HCT116 (cell line): ENCODE data around the gene SPIRE2. TPM values are rescaled to one million over a fixed set of nuclear protein-coding genes. Genes with fewer than 3 reads are reported as not detected.

Experiments
- ATAC-seq: fragments of 200-7000 bp; cut with Tn5 transposase; 2 replicates; pipeline ENCODE4 v1.9.1; 2020; ENCODE audit warnings: mild to moderate bottlenecking, moderate library complexity
- BruUV-seq: library from RNA; stranded (reverse); fragments of 400-500 nt; replicated peaks from 2 replicates; lab custom pipeline; 2021; lab: Mats Ljungman, UMichigan
- CTCF ChIA-PET: fragments of 300-600 bp; sonication (Branson Sonifier 250); formaldehyde crosslinking; loops from one replicate; lab custom pipeline; 2021; ENCODE audit warnings: antibody characterized with exemption; lab: Charles Lee
- POLR2A ChIA-PET: fragments of 300-600, 350-600 bp; sonication (Branson Sonifier 250); formaldehyde crosslinking; loops from one replicate; lab custom pipeline; 2021; ENCODE audit warnings: antibody characterized with exemption; lab: Charles Lee
- RAD21 ChIA-PET, 2 experiments: fragments of 300-600 bp; sonication (Branson Sonifier 250); formaldehyde crosslinking; loops; one replicate each; lab custom pipeline; 2023; ENCODE audit warnings: low total read pairs in 2 of 2; ENCODE audit not compliant: uncharacterized antibody in 2 of 2, unreplicated experiment in 2 of 2, low non-redundant PET in 1 of 2; lab: Charles Lee
- DNase-seq: peaks from one replicate; pipeline ENCODE4 v3.0.0-alpha.2; 2010; ENCODE audit warnings: low read depth, low spot score
- H2AFZ ChIP-seq: fragments of 200-600 bp; shearing (Covaris generic), sonication (generic); 2 replicates; pipeline ENCODE4 v1.6.1; 2017; ENCODE audit warnings: low read depth, mixed run types, mixed read lengths, antibody characterized with exemption, low read length; ENCODE audit not compliant: poor library complexity, severe bottlenecking
- H3K27ac ChIP-seq: 2 replicates; pipeline ENCODE4 v1.5.1; 2012; ENCODE audit warnings: low read depth, low read length
- H3K27me3 ChIP-seq: fragments of 200-600 bp; sonication (generic); 2 replicates; pipeline ENCODE4 v1.6.1; 2016; ENCODE audit warnings: mixed run types, low read length, mixed read lengths; ENCODE audit not compliant: insufficient read depth
- H3K36me3 ChIP-seq, 2 experiments: fragments of 200-500 bp in 1 of 2; fragments of 200-600 bp in 1 of 2; sonication (Bioruptor generic) in 1 of 2; sonication (generic) in 1 of 2; 2 replicates each; pipeline versions ENCODE4 v1.5.1 to v1.6.1; 2014 to 2016; ENCODE audit warnings: low read length in 2 of 2, inconsistent platforms in 1 of 2, mixed read lengths in 1 of 2, mixed run types in 1 of 2; ENCODE audit not compliant: insufficient read depth in 2 of 2, control insufficient read depth in 1 of 2
- H3K4me1 ChIP-seq, 2 experiments: fragments of 200-600 bp in 1 of 2; sonication (generic) in 1 of 2; 2 replicates each; pipeline versions ENCODE4 v1.5.1 to v1.6.1; 2012 to 2017; ENCODE audit warnings: low read length in 2 of 2, inconsistent platforms in 1 of 2, mild to moderate bottlenecking in 1 of 2, mixed read lengths in 1 of 2, mixed run types in 1 of 2, moderate library complexity in 1 of 2; ENCODE audit not compliant: insufficient read depth in 2 of 2, control insufficient read depth in 1 of 2
- H3K4me2 ChIP-seq: fragments of 200-600 bp; sonication (generic); 2 replicates; pipeline ENCODE4 v1.6.1; 2017; ENCODE audit warnings: mixed run types, low read length, mixed read lengths
- H3K4me3 ChIP-seq, 2 experiments: fragments of 200-600 bp in 1 of 2; sonication (generic) in 1 of 2; replicated peaks in 1 of 2; 2 replicates each; pipeline ENCODE4 v1.5.1; 2011 to 2016; ENCODE audit warnings: low read length in 2 of 2, control low read depth in 1 of 2, low read depth in 1 of 2, mild to moderate bottlenecking in 1 of 2, mixed read lengths in 1 of 2, mixed run types in 1 of 2
- H3K79me2 ChIP-seq: fragments of 200-600 bp; sonication (generic); 2 replicates; pipeline ENCODE4 v1.6.1; 2017; ENCODE audit warnings: mild to moderate bottlenecking, mixed run types, low read length, moderate library complexity, mixed read lengths; ENCODE audit not compliant: insufficient read depth
- H3K9ac ChIP-seq: fragments of 200-600 bp; sonication (generic); 2 replicates; pipeline ENCODE4 v1.6.1; 2016; ENCODE audit warnings: low read length, mixed read lengths
- H3K9me2 ChIP-seq: fragments of 200-600 bp; sonication (generic), shearing (Covaris generic); 2 replicates; pipeline ENCODE4 v1.6.1; 2017; ENCODE audit warnings: mixed run types, mild to moderate bottlenecking, moderate library complexity; ENCODE audit not compliant: insufficient read depth
- H3K9me3 ChIP-seq, 2 experiments: fragments of 200-500 bp in 1 of 2; fragments of 200-600 bp in 1 of 2; sonication (Bioruptor generic) in 1 of 2; sonication (generic) in 1 of 2; 2 replicates each; pipeline ENCODE4 v1.6.1; 2014 to 2017; ENCODE audit warnings: low read length in 2 of 2, mixed read lengths in 2 of 2, inconsistent platforms in 1 of 2, low read depth in 1 of 2, mild to moderate bottlenecking in 1 of 2, mixed run types in 1 of 2, moderate library complexity in 1 of 2; ENCODE audit not compliant: control insufficient read depth in 1 of 2, insufficient read depth in 1 of 2
- H4K20me1 ChIP-seq: fragments of 200-600 bp; sonication (generic), shearing (Covaris generic); 2 replicates; pipeline ENCODE4 v1.6.1; 2017; ENCODE audit warnings: mixed run types, mild to moderate bottlenecking, moderate library complexity; ENCODE audit not compliant: insufficient read depth
- ATF3 ChIP-seq: IDR thresholded peaks from 2 replicates; pipeline ENCODE4 v1.6.1; 2012
- CEBPB ChIP-seq: IDR thresholded peaks from 2 replicates; pipeline ENCODE4 v1.6.1; 2012; ENCODE audit warnings: low read depth
- CTCF ChIP-seq, 3 experiments: fragments of 200-600 bp in 1 of 3; sonication (generic) in 1 of 3; IDR thresholded peaks in 2 of 3; conservative IDR thresholded peaks in 1 of 3; 2 replicates each; pipeline ENCODE4 v1.5.1; 2012 to 2017; ENCODE audit warnings: low read depth in 2 of 3, low read length in 2 of 3, antibody characterized with exemption in 1 of 3, borderline replicate concordance in 1 of 3, control low read depth in 1 of 3, mild to moderate bottlenecking in 1 of 3, mixed read lengths in 1 of 3, mixed run types in 1 of 3, moderate library complexity in 1 of 3; ENCODE audit not compliant: insufficient read depth in 1 of 3
- EGR1 ChIP-seq: IDR thresholded peaks from 2 replicates; pipeline ENCODE4 v1.6.1; 2012; ENCODE audit warnings: low read depth
- EZH2 ChIP-seq: fragments of 200-600 bp; sonication (generic); IDR thresholded peaks from 2 replicates; pipeline ENCODE4 v1.6.1; 2017; ENCODE audit warnings: antibody characterized with exemption, mixed run types
- EZH2phosphoT487 ChIP-seq: fragments of 200-600 bp; IDR thresholded peaks from 2 replicates; pipeline ENCODE4 v1.6.1; 2018; ENCODE audit warnings: antibody characterized with exemption, borderline replicate concordance
- JUND ChIP-seq: IDR thresholded peaks from 2 replicates; pipeline ENCODE4 v1.6.1; 2012
- REST ChIP-seq: IDR thresholded peaks from 2 replicates; pipeline ENCODE4 v1.6.1; 2012; ENCODE audit warnings: low read depth
- SRF ChIP-seq: IDR thresholded peaks from 2 replicates; pipeline ENCODE4 v1.6.1; 2012; ENCODE audit warnings: low read depth
- ZBTB33 ChIP-seq: IDR thresholded peaks from 2 replicates; pipeline ENCODE4 v1.6.1; 2011; ENCODE audit warnings: mild to moderate bottlenecking, low read length, moderate library complexity; ENCODE audit not compliant: insufficient replicate concordance; ENCODE audit errors: extremely low read depth
- ZFX ChIP-seq: fragments of 450-650 bp; IDR thresholded peaks from 2 replicates; pipeline ENCODE4 v1.6.1; 2017
- intact Hi-C: fragments of 100-400 bp; cut with micrococcal nuclease; formaldehyde crosslinking; loops from 2 replicates; pipeline ENCODE4 v1.10.0; 2022
- total RNA-seq: library from RNA; stranded (reverse); gene quantifications from one replicate; pipeline ENCODE4 v1.2.1, GENCODE V29; 2021; ENCODE audit not compliant: unreplicated experiment

Gene SPIRE2
- total RNA-seq, 1 experiment from 2014 or later, result 21.2 TPM

GRCh38 chr16:89862732-89863131, 34.5 kb downstream of the SPIRE2 start:
- no peak overlapping the region for H3K4me3 ChIP-seq
- ChIA-PET POLR2A (interaction anchor here (0.9 to 1.0 kb wide), 2 partner anchors 10 to 11 kb away, joined by 3 to 6 read pairs; partner anchors contain the start of gene TCF25), RAD21 (no interaction called here), CTCF (no interaction called here)
- no peaks in the 10 kb centered on the region for H3K79me2 ChIP-seq
- H4K20me1 ChIP-seq, result no peaks in the 10 kb centered on the region
- no peak overlapping the region for H2AFZ ChIP-seq
- BruUV-seq, result no TSS peak
- no peaks in the 10 kb centered on the region for H3K27me3 ChIP-seq
- DNase-seq, result no peak
- no peak overlapping the region for H3K4me2 ChIP-seq
- no peak for TF ChIP-seq SRF
- no peak for TF ChIP-seq JUND
- no peak for TF ChIP-seq ATF3
- TF ChIP-seq REST, result no peak
- no peak for TF ChIP-seq EGR1
- TF ChIP-seq CEBPB, result no peak
- no peak for TF ChIP-seq ZFX
- TF ChIP-seq ZBTB33, result no peak
- TF ChIP-seq EZH2, result no peak
- TF ChIP-seq EZH2phosphoT487, result no peak
- no peak for TF ChIP-seq CTCF (IDR thresholded peaks at IDR 0.05 in 2 of 3, conservative IDR thresholded peaks at IDR 0.05 in 1 of 3; ENCODE audit: borderline replicate concordance in 1 of 3, insufficient read depth in 1 of 3, low read depth in 2 of 3, low read length in 2 of 3)
- H3K9me2 ChIP-seq, result no peaks in the 10 kb centered on the region
- H3K9me3 ChIP-seq, result peaks cover 2 to 7% of the 10 kb centered on the region in 2 experiments; a peak in 2 of 4 replicates
- no peak for ATAC-seq
- intact Hi-C loops, result no loop called here
- peaks cover 8 to 9% of the 10 kb centered on the region in 2 experiments for H3K4me1 ChIP-seq
- H3K36me3 ChIP-seq, result 0 out of 4 replicates have a peak, but pooled peaks cover 0 to 1% of the 10 kb centered on the region in 2 experiments
- H3K27ac ChIP-seq, result no peak overlapping the region
- H3K9ac ChIP-seq, result no peak overlapping the region
